ENCODE data around the gene ASB9.
"Not testable (repeated sequence)": the region's sequence is repeated elsewhere in the genome, so short reads cannot be mapped to it uniquely, and the experiment has no call there.

Gene ASB9

DNA sequence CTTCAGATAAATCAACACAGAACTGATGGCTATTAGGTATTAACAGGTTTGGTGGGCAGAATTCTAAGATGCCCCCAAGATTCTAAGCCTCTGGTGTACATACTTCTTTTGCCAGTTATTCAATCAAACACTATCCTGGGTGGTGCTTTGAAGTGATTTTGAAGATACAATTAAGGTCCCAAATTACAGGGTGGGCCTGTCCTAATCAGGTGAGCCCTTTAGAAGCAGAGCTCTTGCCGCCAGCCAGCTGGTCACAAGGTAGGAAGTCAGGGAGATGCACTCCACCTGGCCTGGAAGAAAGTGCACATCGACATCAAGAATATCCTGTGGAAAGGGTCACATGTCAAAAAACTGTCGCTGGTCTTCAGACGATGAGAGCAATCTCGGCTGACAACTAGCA lies 29.5 kb downstream of the ASB9 start:
- DNase-seq, result no peak

DNA sequence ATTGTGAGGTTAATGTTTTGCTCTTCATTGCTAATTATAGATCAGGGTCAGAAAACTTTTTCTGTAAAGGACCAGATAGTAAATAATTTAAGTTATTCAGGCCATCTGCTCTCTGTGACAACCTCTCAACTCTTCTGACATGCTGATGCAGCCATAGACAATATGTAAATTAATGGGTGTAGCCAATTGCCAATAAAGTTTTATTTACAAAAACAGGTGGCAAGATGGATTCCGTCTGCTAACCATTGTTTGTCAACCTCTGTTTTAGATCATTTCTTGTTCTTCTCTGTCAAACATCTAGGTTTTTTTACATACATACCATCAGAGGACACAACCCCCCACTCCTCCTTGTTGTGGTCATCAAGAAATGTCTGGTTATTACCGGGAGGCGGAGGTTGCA lies 33.7 kb downstream of the ASB9 start:
- DNase-seq, result no peak

DNA sequence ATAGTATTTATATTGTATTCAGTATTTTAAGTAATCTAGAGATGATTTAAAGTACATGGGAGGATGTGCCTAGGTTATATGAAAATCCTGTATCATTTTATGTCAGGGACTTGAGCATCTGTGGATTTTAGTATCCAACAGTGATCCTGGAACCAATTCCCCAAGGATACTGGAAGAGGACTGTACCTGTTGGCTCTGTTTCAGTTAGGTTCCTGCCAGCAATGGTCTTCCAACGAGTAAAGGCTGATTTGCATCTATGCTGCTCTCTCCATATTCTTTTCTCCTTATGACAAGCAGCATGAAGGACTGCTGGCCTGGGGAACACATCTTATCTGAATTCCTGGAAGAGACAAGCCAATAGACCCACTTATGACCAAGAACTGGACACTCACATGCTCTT lies 34.9 kb downstream of the ASB9 start:
- DNase-seq, result no peak

DNA sequence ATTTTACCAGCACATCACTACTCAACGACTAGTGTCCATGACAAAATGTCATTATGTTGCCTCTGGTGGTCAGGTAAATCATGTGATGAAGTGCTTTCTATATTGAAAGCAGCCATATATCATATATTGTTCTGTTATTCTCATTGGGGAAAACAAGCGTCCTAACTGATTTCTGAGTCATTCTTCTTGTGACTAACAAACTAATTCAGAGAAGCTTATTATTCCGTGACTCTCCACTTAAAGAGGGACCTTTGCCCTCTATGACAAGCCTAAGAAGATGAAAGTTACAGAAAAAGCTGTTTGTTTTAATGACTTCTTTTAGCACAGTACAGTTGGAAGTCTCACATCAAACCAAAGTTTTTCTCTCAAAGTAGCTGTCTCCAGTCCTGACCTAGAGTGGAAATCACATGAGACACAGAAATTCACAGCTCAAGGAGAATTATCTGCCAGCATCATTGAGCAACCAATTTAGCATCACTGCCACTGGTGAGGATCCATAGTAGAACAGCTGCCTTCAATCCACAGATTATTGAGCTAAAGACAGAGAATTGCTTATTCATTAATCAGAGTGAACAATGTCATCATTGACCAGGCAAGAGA lies 36.4 kb downstream of the ASB9 start:
- no peak for DNase-seq

DNA sequence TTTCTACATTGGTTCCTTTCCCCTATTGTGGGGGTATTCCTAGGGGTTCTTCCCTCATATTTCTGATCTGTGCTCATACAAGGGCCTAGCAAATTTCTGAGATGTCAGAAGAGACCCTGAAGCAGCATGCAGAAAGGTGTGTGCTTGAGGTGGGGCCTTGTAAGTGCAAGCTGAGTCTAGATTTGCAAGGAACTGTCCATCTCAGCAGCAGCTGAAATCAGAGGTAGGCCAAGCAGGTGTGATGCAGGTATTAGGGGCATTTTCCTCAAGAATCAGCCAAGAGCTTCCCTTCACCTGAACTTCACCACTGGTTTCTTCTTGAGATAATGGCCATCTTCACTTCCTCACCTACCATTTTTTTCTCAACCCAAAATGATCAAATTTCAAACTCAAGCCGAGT lies 45.1 kb downstream of the ASB9 start:
- no peak for DNase-seq

DNA sequence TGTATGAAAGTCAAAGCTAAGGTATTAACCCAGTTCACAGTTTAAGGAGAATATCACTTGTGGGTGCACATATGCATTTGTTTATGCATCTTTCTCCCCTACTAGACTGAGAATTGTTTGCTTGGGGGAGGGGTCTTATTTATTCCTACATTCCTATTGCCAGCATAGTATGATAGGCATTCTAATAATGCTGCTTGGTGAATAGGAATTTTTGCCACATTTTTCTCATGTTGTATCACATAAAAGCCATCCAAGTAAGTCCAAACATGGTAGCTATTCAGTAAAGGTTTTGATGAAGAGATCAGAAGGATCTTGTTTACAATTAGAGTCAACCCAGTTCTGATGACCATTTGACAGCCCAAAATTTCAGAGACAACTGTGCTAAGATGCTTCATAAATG lies 48.6 kb downstream of the ASB9 start:
- DNase-seq, result no peak

DNA sequence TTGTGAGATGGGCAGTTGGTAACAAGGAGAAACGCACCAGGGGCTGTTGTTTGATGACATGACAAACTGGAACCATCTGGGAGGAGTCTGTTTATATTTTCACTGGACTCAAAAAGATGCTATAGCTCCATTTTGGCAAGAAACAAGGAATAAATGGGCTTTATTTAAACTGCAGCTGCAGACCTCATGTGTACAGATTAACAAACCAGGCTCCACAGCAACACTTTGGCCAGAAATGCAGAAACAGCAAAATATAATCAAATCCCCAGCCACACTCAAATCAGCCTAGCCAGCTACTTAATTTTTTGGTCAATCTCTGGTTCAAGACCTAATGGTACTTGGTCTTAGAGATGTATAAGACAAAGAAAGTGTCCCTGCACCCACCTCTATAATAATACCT lies 52.7 kb downstream of the ASB9 start:
- no peak for DNase-seq

DNA sequence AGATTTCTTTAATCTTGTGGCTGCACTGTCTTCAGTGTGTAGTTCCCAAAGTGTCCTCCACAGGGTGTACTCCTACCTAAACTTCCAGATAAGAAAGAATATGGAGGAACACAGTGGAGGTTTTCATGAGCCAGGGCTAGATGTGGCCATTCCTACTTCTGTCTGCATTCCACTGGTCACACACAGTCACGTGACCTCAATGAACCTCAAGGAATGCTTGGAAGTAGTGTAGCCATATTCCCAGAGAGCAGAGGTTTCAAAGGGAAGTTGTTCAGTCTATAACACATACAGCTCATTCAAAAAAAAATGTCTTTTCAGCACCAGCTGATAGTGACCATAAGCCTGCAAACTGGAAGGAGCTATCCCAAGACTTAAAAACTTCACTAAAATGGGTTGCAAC lies 53.6 kb downstream of the ASB9 start:
- no peak for DNase-seq

DNA sequence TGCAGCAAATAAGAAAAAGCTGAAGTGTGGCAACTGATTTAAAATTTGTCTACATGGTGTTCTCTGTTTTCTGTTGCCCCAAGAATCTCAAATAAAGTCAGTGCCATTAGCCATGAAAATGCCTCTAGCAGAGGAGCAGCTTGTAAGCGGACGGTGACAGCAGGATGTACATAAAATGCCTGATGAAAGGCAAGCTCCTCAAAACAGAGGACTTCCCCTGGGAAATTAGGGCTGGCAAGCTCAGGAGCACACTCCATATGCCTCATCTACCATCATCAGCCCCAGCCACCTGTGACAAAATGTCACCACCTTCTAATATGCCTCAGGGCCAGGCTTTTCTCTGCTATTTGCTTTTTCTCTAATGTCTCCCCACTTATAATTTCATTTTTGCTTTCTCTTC lies 54.5 kb downstream of the ASB9 start:
- no peak for DNase-seq

DNA sequence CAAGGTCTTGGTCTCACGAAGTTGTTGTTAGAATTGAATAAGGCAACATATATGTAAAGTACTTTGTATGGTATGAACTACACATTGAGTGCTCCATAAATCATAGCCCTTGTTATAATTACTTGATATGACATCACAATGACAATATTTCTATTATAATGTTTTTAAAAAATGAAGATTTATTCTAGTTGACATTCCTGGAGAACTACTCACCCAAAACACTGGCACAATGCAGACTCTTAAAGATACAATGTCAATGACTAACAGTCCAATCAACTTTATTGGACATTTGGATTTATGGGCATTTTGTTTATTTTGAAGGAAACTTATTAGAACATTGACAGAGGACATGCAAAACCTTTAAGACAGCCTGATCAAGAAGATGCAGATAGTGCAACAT lies 55.3 kb downstream of the ASB9 start:
- no peak for DNase-seq

DNA sequence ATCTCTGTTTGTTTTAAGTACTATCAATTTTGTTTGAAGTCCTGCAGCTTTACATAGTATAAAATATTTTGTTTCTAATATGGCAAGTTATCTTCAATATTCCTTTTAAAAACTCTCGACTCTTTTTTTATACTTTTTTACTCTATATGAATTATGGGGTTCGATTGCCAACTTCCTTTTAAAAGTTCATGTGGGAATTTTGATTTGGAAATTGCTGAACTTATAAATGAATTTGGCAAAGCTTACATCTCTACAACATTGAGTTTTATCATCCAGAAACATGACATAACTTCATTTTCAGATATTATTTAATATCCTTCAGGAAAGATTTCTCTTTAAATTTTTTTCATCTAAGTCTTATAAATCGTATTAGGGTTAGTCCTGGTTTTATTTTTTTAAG lies 60.8 kb downstream of the ASB9 start:
- DNase-seq, result no peak

DNA sequence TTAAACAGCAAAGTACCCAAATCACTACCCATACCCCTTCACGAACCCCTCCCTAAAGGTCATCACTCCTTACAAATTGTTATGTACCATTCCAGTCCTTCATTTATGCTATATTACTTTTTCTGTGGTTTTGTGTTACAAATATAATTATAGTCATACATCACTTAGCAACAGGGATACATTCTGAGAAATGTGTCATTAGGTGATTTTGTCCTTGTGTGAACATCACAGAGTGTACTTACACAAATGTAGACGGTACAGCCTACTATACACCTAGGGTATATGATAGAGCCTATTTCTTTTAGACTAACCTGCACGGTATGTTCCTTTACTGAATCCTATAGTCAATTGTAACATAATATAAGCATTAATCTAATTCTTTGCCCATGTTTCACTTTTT lies 61.9 kb downstream of the ASB9 start:
- no peak for DNase-seq

DNA sequence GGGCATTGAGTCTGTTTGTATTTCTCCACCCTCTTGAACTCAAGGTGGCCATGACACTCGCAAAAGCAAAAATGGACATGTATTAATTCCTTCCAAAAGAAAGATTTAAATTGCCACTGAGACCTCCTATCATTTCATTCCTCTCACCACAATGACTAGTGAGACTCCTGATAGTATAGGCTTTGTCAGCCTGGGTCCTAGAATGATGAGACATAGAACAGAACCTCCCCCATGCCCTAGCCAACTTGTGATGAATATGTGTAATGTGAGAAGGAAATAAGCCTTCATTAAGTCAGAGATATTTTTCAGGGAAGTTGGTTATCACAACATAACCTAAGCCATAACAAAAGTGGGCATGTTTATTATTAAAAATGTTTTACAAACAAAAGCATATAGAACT lies 62.5 kb downstream of the ASB9 start:
- DNase-seq, result no peak

DNA sequence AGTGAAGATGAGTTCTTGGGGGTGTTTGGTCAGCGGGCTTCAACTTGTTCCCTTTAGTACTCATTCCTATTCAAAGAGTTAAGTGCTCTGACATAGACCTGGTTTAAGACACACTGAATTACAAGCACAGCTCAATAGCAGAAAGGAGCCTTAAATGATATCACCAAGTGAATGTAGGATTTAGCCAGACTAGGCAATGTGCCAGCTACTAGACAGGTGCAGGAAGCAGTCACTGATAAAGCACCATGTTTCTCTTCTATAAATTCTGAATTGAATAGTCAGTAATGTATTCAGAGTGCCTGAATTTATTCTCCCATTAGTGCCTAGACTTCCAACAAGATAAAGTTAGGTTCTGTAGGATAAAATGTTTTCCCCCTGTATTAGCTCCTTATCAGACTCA lies 63.6 kb downstream of the ASB9 start:
- no peak for DNase-seq

DNA sequence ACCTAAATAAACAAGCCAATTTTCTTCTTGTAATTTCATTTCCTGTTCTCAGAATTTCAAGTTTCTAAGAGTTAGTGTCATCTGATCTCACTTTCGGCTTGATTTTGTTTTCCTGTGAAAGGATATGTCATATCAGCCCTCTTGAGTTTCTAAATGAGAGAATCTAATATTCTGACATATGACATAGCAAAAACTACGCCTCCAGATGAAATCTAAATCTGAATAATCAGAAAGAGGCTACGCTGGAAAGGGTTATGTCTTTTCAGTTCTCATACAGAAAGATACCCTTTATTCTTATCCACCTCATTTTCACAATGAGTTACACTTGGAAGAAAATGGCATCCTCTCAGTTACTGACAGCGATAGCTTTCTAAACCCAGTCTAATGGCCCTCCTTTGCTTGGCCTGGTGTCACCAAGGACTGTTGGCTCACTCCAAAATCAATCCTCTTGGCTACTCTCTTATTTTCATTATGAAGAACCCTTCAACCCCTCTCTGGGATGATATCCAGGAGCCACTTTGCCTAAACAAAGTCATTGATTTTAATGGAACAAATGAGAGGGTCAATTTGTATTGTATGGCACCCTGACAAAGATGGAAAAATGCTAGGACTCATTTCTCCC lies 65.6 kb downstream of the ASB9 start:
- DNase-seq, result no peak

DNA sequence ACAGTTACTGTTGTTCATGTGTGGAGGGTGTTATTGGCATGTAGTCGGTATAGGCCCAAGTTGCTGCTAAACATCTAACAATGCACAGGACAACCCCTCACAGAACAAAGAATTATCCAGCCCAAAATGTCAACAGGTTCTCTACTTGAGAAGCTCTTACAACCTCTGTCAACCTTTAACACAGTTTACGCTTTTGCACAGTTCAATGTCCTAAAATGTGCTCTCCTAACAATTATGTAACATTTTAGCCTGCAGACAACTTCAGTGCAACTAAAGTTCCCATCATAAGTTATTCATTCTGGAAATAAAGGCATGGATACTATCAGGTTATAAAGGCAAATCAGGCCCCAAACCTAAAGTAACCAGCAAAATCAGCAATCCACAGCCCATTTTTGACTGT lies 66.2 kb downstream of the ASB9 start:
- DNase-seq, result no peak

DNA sequence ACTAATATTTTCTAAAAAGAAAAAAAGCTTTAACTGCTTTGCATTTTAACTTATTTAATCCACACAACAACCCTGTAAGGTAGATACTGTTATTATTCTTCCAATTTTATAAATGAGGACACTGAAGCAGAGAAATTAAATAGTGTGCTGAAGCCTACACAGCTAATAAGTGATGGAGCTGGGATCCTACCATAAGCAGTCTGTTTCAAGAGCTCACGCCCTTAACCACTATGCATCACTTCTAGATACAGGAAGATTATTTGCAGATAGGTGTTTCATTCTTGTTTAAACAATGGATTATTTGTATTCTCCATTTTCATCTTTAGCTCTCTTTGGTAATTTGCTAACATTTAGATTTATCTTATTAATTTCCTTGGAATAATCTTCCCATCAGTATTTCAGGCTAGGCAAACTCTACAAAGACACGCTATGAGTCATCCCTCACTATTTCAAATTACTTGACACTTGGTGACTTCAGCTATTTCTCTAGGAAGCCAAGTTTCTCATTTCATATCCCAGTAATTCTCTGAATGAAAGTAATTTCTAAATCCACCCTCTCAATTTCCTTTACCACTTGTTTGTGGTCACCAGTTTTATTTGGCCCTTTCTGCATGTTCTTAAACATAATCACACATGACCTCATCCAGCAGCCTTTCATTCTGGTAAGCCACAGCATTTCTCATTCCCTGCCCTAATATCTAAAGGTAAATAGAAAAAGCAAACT lies 67.3 kb downstream of the ASB9 start:
- no peak for DNase-seq

DNA sequence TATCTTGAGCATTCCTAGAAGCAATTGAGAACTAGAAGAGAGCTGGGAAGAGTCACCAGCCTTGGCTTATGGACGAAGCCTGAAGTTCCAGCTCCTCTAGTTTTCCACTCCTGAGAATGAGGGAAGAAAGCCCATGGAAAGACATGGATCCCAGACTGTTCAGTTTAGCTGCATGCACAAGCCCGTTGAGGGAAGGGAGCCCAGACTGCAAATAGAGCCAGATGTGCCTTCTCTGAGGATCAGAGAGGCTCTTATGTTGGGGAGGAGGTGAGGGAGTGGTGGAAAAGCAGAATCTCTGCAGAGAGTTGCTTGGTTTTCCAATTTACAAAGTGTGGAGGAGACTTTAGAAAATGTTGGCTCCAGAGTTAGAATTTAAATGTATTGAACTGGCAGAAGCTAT lies 69.0 kb downstream of the ASB9 start:
- DNase-seq, result no peak

DNA sequence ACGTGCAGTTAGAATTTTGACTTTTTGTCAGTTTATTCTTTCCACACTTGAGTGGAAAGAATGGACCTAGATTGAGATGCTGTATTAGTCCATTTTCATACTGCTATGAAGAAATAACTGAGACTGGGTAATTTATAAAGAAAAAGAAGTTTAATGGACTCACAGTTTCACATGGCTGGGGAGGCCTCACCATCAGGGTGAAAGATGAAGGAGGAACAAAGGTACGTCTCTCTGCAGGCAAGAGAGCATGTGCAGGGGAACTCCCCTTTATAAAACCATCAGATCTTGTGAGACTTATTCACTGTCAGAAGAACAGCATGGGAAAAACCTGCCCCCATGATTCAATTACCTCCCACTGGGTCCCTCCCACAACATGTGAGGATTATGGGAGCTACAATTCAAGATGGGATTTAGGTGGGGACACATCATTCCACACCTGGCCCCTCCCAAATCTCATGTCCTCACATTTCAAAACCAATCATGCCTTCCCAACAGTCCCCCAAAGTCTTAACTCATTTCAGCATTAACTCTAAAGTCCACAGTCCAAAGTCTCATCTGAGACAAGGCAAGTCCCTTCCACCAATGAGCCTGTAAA lies 71.2 kb downstream of the ASB9 start:
- DNase-seq, result not testable (repeated sequence)

DNA sequence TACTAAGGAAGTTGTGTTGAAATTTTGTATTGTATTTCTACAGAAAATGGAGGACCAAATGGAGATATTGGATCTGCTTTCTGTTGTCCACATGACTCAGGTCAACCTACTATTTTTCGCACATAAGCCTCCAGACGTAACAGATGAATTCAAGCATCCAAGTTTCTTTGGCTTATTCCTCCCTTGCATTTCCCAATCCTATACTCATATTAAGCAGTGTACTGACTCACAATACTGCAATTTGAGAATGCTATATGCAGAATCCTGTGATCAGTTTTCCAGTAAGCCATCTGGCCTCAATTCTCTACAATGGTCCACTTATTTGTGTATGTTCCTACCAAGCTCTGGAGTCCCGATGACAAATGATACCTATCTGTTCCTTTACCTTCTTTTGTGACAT lies 75.7 kb downstream of the ASB9 start:
- no peak for DNase-seq

All from activated CD4-positive, alpha-beta T cell treated with anti-CD3 and anti-CD28 coated beads, Interleukin-2, amount 50 U/mL, for 4 hours (primary cell).